HG03097 (cell line): Measurements from ENCODE around the gene RNF181.
"Not testable (repeated sequence)": the region's sequence is repeated elsewhere in the genome, so short reads cannot be mapped to it uniquely, and the experiment has no call there.

Experiments
- ATAC-seq: cut with Tn5 transposase; IDR thresholded peaks from one replicate; pipeline ENCODE4 v1.9.1; 2021; ENCODE audit not compliant: unreplicated experiment, low FRiP score

RNF181 gene

GRCh38 chr2:85595301-85596025 is at the start of gene RNF181:
Gene RNF181, plus strand, starts transcription at chr2:85595745. Its CDS starts 19 bp downstream, at chr2:85595764.
- ATAC-seq = peak; percentile 95

- no peak for ATAC-seq
Observed at GRCh38 chr2:85545780-85546240, 49.7 kb upstream of the RNF181 start.

- ATAC-seq = no peak
Observed at GRCh38 chr2:85547089-85547858, 48.3 kb upstream of the RNF181 start.

- no peak for ATAC-seq
Observed at GRCh38 chr2:85547859-85548607, 47.5 kb upstream of the RNF181 start.

- ATAC-seq = no peak
Observed at GRCh38 chr2:85548608-85548900, 47.0 kb upstream of the RNF181 start.

GRCh38 chr2:85549095-85549494 is 46.5 kb upstream of the RNF181 start:
- no peak for ATAC-seq

- ATAC-seq = no peak
Observed at GRCh38 chr2:85549826-85550225, 45.7 kb upstream of the RNF181 start.

- no peak for ATAC-seq
Observed at GRCh38 chr2:85550486-85550885, 45.1 kb upstream of the RNF181 start.

GRCh38 chr2:85551698-85552678 is 43.6 kb upstream of the RNF181 start:
- no peak for ATAC-seq

GRCh38 chr2:85553184-85553583 is 42.4 kb upstream of the RNF181 start:
- ATAC-seq = no peak

GRCh38 chr2:85554980-85555612 is 40.4 kb upstream of the RNF181 start:
- ATAC-seq = no peak

GRCh38 chr2:85557130-85557529 is 38.4 kb upstream of the RNF181 start:
- ATAC-seq = no peak

GRCh38 chr2:85558160-85558559 is 37.4 kb upstream of the RNF181 start:
- no peak for ATAC-seq

- not testable (repeated sequence) for ATAC-seq
Observed at GRCh38 chr2:85560403-85560726, 35.2 kb upstream of the RNF181 start.

GRCh38 chr2:85560812-85561279 is 34.7 kb upstream of the RNF181 start:
- ATAC-seq = no peak

GRCh38 chr2:85561280-85562212 is 34.0 kb upstream of the RNF181 start, which contains the start of gene GGCX:
Gene GGCX, minus strand, starts transcription at chr2:85561493. Its CDS starts 65 bp downstream, at chr2:85561428.
- ATAC-seq = peak; percentile 88

- no peak for ATAC-seq
Observed at GRCh38 chr2:85564144-85564563, 31.4 kb upstream of the RNF181 start.

- ATAC-seq = no peak
Observed at GRCh38 chr2:85566265-85566664, 29.3 kb upstream of the RNF181 start.

GRCh38 chr2:85575739-85576138 is 19.8 kb upstream of the RNF181 start:
- ATAC-seq = no peak
